ENCODE measurements around the gene DPAGT1.
A peak's percentile ranks its signal among the peaks of the same experiment; 100 is the strongest.

DPAGT1 gene

DNA sequence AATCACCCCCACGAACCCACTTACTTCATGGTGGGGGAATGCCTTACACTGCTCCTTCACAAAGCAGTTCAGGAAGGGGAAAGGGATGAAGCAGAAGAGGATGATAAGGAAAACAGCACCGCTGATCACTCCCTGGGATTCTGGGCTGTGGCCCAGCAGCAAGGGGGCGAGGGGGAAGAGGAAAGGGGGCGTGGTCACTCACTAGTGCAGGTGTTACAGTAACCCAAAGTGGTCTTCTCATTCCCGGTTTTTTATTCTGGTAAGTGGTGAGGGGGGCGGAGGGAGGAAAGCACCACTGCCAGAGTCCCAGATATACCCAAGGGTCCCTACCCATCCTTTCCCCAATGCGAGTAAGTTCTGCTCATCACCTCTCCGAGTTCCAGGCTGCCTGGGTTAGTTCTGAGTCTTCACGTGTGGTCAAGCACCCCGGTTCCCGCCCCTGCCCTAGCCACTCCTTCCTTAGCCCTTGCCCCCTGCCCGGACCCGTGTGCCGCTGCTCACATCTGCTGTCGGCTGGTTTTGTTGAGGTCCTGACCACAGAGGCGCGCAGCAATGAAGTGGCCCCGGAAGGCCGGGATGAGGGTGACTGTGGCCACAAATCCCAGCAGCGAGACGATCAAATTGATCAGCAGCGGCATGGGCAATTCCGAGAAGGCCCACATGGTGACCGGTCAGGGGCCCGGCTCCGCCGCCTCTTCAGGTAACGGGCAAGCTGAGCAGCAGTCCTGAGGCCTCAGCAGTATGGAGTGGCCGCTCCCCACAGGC, 477 bp downstream of the DPAGT1 start:
- Histone ChIP-seq H3K27me3 (ENCODE audit: control insufficient read depth, insufficient read depth, low read length) (no peaks in the 10 kb centered on the region), H3K36me3 (ENCODE audit: control insufficient read depth, insufficient read depth, low read length) (peaks cover 6% of the 10 kb centered on the region), H3K4me3 (ENCODE audit: low read length) (peak overlapping the region; percentile 68), H3K9ac (ENCODE audit: low read length) (peak overlapping the region; percentile 83), H3K4me1 (ENCODE audit: control insufficient read depth, insufficient read depth, low read length) (peaks cover 19% of the 10 kb centered on the region), H3K9me3 (ENCODE audit: control insufficient read depth, low read length) (no peaks in the 10 kb centered on the region)

DNA sequence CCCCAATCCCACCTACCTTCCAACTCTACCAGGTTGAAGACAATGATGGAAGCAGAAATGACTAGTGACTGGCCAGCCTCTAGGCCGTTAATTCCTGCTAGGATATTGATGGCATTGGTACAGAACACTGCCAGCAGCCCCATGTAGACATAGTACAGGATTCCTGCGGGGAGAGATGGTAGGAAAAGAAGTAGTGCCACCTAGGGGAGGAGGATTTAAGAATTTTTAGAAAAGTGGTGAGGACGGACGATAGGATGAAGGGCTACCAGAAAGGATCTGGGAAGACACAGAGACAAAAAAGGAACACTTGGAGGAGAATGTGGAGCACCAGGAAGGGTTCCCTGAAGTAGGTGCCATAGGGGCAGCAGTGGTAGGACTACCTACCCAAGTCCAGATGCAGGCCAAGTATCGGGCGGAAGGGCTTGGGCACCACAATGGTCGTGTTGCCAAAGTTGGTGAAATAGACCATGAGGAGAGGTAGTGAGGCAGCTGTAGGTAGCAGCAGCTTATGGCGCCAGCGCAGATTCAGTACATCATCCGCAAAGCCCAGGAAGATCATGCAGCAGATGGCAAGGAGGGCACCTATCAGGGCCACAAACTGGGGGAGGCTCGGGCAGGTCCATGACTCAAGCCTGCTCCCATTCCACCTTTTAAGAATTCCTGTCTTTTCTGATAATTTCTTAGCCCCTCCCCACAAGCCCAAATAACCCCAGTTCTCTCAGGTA, 1.2 kb downstream of the DPAGT1 start:
- Histone ChIP-seq H3K4me1 (ENCODE audit: control insufficient read depth, insufficient read depth, low read length) (peaks cover 19% of the 10 kb centered on the region), H3K27me3 (ENCODE audit: control insufficient read depth, insufficient read depth, low read length) (no peaks in the 10 kb centered on the region), H3K36me3 (ENCODE audit: control insufficient read depth, insufficient read depth, low read length) (peaks cover 6% of the 10 kb centered on the region), H3K9me3 (ENCODE audit: control insufficient read depth, low read length) (no peaks in the 10 kb centered on the region), H3K9ac (ENCODE audit: low read length) (peak overlapping the region; percentile 83), H3K4me3 (ENCODE audit: low read length) (peak overlapping the region; percentile 68)

- Histone ChIP-seq H3K27me3 (ENCODE audit: control insufficient read depth, insufficient read depth, low read length) (no peaks in the 10 kb centered on the region), H3K9ac (ENCODE audit: low read length) (no peak overlapping the region), H3K4me3 (ENCODE audit: low read length) (no peak overlapping the region), H3K36me3 (ENCODE audit: control insufficient read depth, insufficient read depth, low read length) (peaks cover 6% of the 10 kb centered on the region), H3K4me1 (ENCODE audit: control insufficient read depth, insufficient read depth, low read length) (peaks cover 19% of the 10 kb centered on the region), H3K9me3 (ENCODE audit: control insufficient read depth, low read length) (no peaks in the 10 kb centered on the region)
Measured at GRCh38 chr11:119099711-119100110, 1.9 kb downstream of the DPAGT1 start.

- Histone ChIP-seq H3K4me1 (ENCODE audit: control insufficient read depth, insufficient read depth, low read length) (peaks cover 19% of the 10 kb centered on the region), H3K9me3 (ENCODE audit: control insufficient read depth, low read length) (no peaks in the 10 kb centered on the region), H3K4me3 (ENCODE audit: low read length) (peak overlapping the region; percentile 81), H3K9ac (ENCODE audit: low read length) (peak overlapping the region; percentile 70), H3K27me3 (ENCODE audit: control insufficient read depth, insufficient read depth, low read length) (no peaks in the 10 kb centered on the region), H3K36me3 (ENCODE audit: control insufficient read depth, insufficient read depth, low read length) (peaks cover 6% of the 10 kb centered on the region)
Measured at GRCh38 chr11:119095066-119095880, 6.4 kb downstream of the DPAGT1 start.

- Histone ChIP-seq H3K36me3 (ENCODE audit: control insufficient read depth, insufficient read depth, low read length) (peaks cover 6% of the 10 kb centered on the region), H3K9ac (ENCODE audit: low read length) (peak overlapping the region; percentile 70), H3K9me3 (ENCODE audit: control insufficient read depth, low read length) (no peaks in the 10 kb centered on the region), H3K27me3 (ENCODE audit: control insufficient read depth, insufficient read depth, low read length) (no peaks in the 10 kb centered on the region), H3K4me3 (ENCODE audit: low read length) (peak overlapping the region; percentile 81), H3K4me1 (ENCODE audit: control insufficient read depth, insufficient read depth, low read length) (peaks cover 19% of the 10 kb centered on the region)
Measured at GRCh38 chr11:119094816-119095065, 6.9 kb downstream of the DPAGT1 start.

DNA sequence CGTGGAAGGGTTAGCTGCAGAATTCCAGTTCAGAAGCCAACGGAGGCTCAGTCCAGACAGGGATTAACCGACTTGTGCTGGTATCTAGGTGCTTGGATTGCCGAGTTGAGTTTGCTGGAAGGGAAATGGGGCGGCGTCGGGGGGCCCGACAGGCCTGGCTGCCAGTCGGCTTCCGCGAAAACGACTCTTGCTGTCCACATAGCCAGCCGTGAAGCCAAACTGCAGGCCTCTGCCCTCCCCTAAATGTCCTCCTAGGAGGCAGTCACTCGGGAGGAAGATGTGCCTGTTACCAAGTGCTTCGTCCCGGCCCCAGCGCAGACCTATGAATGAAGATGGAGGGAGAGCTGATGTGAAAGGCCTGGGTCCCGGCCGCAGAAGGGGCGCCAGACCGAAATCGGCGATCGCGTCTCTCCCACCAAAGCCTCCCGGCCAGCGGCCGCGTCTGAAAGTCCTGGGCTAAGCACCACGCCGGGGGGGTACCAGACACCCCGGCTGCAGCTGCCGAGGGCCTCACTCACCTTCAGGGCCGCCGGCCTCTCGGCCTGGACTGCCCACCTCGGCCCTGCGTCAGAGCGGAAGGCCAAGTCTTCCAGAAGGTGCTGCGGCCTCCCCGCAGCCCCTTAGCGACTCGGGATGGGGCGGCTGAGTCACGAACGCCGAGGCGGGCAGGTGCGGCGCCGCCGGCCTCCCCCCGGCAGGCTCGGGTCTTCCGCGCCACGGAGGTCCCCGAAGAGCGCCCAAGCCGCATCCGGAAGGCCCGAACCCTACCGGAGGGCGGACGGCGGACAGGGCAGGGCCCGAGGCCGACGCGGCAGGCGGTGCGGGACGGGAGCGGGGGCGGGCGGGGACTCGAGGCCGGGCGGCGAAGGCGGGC, 7.5 kb downstream of the DPAGT1 start:
- Histone ChIP-seq H3K36me3 (ENCODE audit: control insufficient read depth, insufficient read depth, low read length) (peaks cover 6% of the 10 kb centered on the region), H3K9ac (ENCODE audit: low read length) (peak overlapping the region; percentile 70), H3K4me1 (ENCODE audit: control insufficient read depth, insufficient read depth, low read length) (peaks cover 19% of the 10 kb centered on the region), H3K4me3 (ENCODE audit: low read length) (peak overlapping the region; percentile 34), H3K27me3 (ENCODE audit: control insufficient read depth, insufficient read depth, low read length) (no peaks in the 10 kb centered on the region), H3K9me3 (ENCODE audit: control insufficient read depth, low read length) (no peaks in the 10 kb centered on the region)

- H3K9me3 ChIP-seq (ENCODE audit: control insufficient read depth, low read length) = no peaks in the 10 kb centered on the region
- H3K36me3 ChIP-seq (ENCODE audit: control insufficient read depth, insufficient read depth, low read length) = peaks cover 6% of the 10 kb centered on the region
- H3K27me3 ChIP-seq (ENCODE audit: control insufficient read depth, insufficient read depth, low read length) = no peaks in the 10 kb centered on the region
- H3K9ac ChIP-seq (ENCODE audit: low read length) = peak overlapping the region; percentile 70
- H3K4me3 ChIP-seq (ENCODE audit: low read length) = peak overlapping the region; percentile 34
- H3K4me1 ChIP-seq (ENCODE audit: control insufficient read depth, insufficient read depth, low read length) = peaks cover 19% of the 10 kb centered on the region
Measured at GRCh38 chr11:119092880-119093842, 8.5 kb downstream of the DPAGT1 start.

DNA sequence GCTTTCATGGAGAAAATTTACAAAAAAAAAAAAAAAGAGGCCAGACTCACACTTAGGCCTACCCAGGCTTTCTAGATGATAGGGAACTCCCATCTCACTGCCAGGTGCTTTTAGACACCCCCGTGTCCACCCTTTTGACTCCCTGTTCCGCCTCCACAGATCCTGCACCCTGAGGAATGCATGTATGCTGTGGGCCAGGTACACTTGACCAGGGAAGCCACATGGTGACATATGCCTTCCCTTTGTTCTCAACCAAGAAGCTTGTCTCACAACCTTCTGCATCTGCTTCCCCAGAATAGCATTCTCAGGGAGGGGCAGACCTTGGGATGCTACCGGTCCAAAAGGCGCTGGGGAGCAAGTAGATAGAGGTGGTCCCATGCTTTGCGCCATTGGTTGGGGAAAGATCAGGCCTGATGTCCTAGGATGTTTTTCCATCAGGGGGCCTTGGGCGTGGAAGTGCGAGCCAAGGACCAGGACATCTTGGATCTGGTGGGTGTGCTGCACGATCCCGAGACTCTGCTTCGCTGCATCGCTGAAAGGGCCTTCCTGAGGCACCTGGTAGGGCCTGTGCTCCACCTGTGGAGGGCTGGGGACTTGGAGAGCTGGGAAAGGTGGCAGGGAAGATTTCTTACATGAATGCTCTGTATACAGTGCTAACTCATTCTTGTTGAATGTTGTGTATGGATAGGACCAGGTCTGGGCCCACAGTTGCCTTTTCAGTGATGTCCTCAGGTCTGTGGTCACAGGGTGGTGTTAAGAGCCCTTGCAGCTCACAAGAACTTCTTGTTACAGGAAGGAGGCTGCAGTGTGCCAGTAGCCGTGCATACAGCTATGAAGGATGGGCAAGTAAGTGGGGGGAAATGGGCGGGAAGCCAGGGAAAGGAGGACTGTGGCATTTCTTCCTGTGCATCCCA, 9.4 kb downstream of the DPAGT1 start:
- Histone ChIP-seq H3K4me3 (ENCODE audit: low read length) (no peak overlapping the region), H3K36me3 (ENCODE audit: control insufficient read depth, insufficient read depth, low read length) (no peaks in the 10 kb centered on the region), H3K9ac (ENCODE audit: low read length) (peak overlapping the region; percentile 70), H3K27me3 (ENCODE audit: control insufficient read depth, insufficient read depth, low read length) (no peaks in the 10 kb centered on the region), H3K4me1 (ENCODE audit: control insufficient read depth, insufficient read depth, low read length) (peaks cover 19% of the 10 kb centered on the region), H3K9me3 (ENCODE audit: control insufficient read depth, low read length) (no peaks in the 10 kb centered on the region)

DNA sequence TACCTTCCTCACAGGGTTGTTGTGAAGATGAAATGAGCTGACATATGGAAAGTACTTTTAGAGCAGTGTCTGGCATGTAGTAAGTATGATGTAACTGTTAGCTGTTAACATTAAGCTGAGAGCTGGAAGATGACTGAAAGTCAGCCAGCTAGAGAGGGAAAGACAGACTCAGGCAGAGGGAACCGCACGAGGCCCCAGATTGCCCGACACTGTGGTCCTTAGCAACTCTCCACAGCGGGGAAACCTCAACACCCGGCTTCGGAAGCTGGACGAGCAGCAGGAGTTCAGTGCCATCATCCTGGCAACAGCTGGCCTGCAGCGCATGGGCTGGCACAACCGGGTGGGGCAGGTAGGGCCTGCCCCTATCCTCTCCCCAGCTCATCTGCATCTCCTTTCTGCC, 10.5 kb downstream of the DPAGT1 start:
- H3K4me1 ChIP-seq (ENCODE audit: control insufficient read depth, insufficient read depth, low read length) = peaks cover 19% of the 10 kb centered on the region
- H3K9ac ChIP-seq (ENCODE audit: low read length) = no peak overlapping the region

GRCh38 chr11:119089319-119089718, 12.3 kb downstream of the DPAGT1 start:
- Histone ChIP-seq H3K9ac (ENCODE audit: low read length) (no peak overlapping the region), H3K9me3 (ENCODE audit: control insufficient read depth, low read length) (no peaks in the 10 kb centered on the region), H3K36me3 (ENCODE audit: control insufficient read depth, insufficient read depth, low read length) (no peaks in the 10 kb centered on the region), H3K4me3 (ENCODE audit: low read length) (no peak overlapping the region), H3K27me3 (ENCODE audit: control insufficient read depth, insufficient read depth, low read length) (no peaks in the 10 kb centered on the region), H3K4me1 (ENCODE audit: control insufficient read depth, insufficient read depth, low read length) (peaks cover 31% of the 10 kb centered on the region)

More for the DNA sequence above, 10.5 kb downstream of the DPAGT1 start:
- no peaks in the 10 kb centered on the region for H3K36me3 ChIP-seq (ENCODE audit: control insufficient read depth, insufficient read depth, low read length)
- no peaks in the 10 kb centered on the region for H3K27me3 ChIP-seq (ENCODE audit: control insufficient read depth, insufficient read depth, low read length)
- H3K9me3 ChIP-seq (ENCODE audit: control insufficient read depth, low read length) = no peaks in the 10 kb centered on the region
- no peak overlapping the region for H3K4me3 ChIP-seq (ENCODE audit: low read length)

Measured in mucosa of stomach (tissue), 1 donor.